T47D (cell line): Measurements from ENCODE around the gene MINDY2.

Experiments
- DNase-seq, 2 experiments: peaks; one replicate each; pipeline versions ENCODE4 v3.0.0 to v3.0.0-alpha.2; 2011 to 2012; ENCODE audit warnings: low read depth in 1 of 2, low spot score in 1 of 2
- JUND ChIP-seq: IDR thresholded peaks from 2 replicates; pipeline ENCODE4 v1.6.1; 2012; ENCODE audit warnings: low read depth
- in situ Hi-C: cut with HindIII; loops from 2 replicates; pipeline ENCODE4 v1.10.0; 2016; ENCODE audit warnings: low sequenced_read_pairs, low pct_unique_long_range_greater_than_20kb

Gene MINDY2

GRCh38 chr15:58742022-58742813 lies 28.9 kb upstream of the MINDY2 start:
- no peak for DNase-seq
- no peak for TF ChIP-seq JUND
- in situ Hi-C loops = no loop called here

- no peak for DNase-seq
- in situ Hi-C loops = no loop called here
- no peak for TF ChIP-seq JUND
Measured at GRCh38 chr15:58742819-58743502, 28.1 kb upstream of the MINDY2 start.

GRCh38 chr15:58746174-58746573 lies 24.9 kb upstream of the MINDY2 start:
- in situ Hi-C loops = no loop called here
- TF ChIP-seq JUND = no peak
- DNase-seq = no peak

- TF ChIP-seq JUND = no peak
- in situ Hi-C loops = no loop called here
- DNase-seq = peak in 1 of 2 experiments; percentile 7
Measured at GRCh38 chr15:58748040-58748851, 22.9 kb upstream of the MINDY2 start.

- DNase-seq = peak in 1 of 2 experiments; percentile 41
Measured at GRCh38 chr15:58748852-58749531, 22.1 kb upstream of the MINDY2 start.

GRCh38 chr15:58749532-58750337 lies 21.4 kb upstream of the MINDY2 start, which contains the start of gene ADAM10:
TSS of gene ADAM10 (minus strand) at chr15:58749707. CDS start at chr15:58749534, 173 bp downstream.
- TF ChIP-seq JUND = no peak
- DNase-seq = peak; percentile 95 to 99
- in situ Hi-C loops = no loop called here

More at GRCh38 chr15:58748852-58749531, 22.1 kb upstream of the MINDY2 start:
- no peak for TF ChIP-seq JUND
- in situ Hi-C loops = no loop called here

GRCh38 chr15:58752716-58753115 lies 18.4 kb upstream of the MINDY2 start:
- TF ChIP-seq JUND = no peak
- in situ Hi-C loops = no loop called here
- no peak for DNase-seq

- no peak for TF ChIP-seq JUND
Measured at GRCh38 chr15:58755350-58755749, 15.8 kb upstream of the MINDY2 start.

GRCh38 chr15:58755956-58756355 lies 15.1 kb upstream of the MINDY2 start:
- peak in 1 of 2 experiments; percentile 78 for DNase-seq
- no peak for TF ChIP-seq JUND
- in situ Hi-C loops = no loop called here

More at GRCh38 chr15:58755350-58755749, 15.8 kb upstream of the MINDY2 start:
- no peak for DNase-seq
- in situ Hi-C loops = no loop called here

- DNase-seq = peak in 1 of 2 experiments; percentile 32
- no peak for TF ChIP-seq JUND
- in situ Hi-C loops = no loop called here
Measured at GRCh38 chr15:58758141-58758540, 13.0 kb upstream of the MINDY2 start.

- in situ Hi-C loops = no loop called here
- no peak for DNase-seq
- no peak for TF ChIP-seq JUND
Measured at GRCh38 chr15:58760385-58761009, 10.6 kb upstream of the MINDY2 start.
